RPMI8226 (cell line): Measurements from ENCODE around the gene CORIN.

Source experiments
- DNase-seq: peaks from one replicate; pipeline ENCODE4 v3.0.0-alpha.2; 2015

CORIN gene

GRCh38 chr4:47835494-47835893, 2.4 kb downstream of the CORIN start:
- no peak for DNase-seq

- DNase-seq, result peak; percentile 4
Measured at GRCh38 chr4:47831026-47831679, 6.7 kb downstream of the CORIN start.

- no peak for DNase-seq
Measured at GRCh38 chr4:47830265-47831025, 7.4 kb downstream of the CORIN start.

- no peak for DNase-seq
Measured at GRCh38 chr4:47829438-47829837, 8.4 kb downstream of the CORIN start.

GRCh38 chr4:47827343-47828047, 10.4 kb downstream of the CORIN start:
- DNase-seq, result no peak

GRCh38 chr4:47824840-47825239, 13.0 kb downstream of the CORIN start:
- no peak for DNase-seq

GRCh38 chr4:47819178-47819577, 18.7 kb downstream of the CORIN start:
- DNase-seq, result no peak

- DNase-seq, result no peak
Measured at GRCh38 chr4:47817275-47817674, 20.6 kb downstream of the CORIN start.

GRCh38 chr4:47816748-47817147, 21.1 kb downstream of the CORIN start:
- no peak for DNase-seq

- no peak for DNase-seq
Measured at GRCh38 chr4:47814618-47815295, 23.1 kb downstream of the CORIN start.

GRCh38 chr4:47809654-47810203, 28.1 kb downstream of the CORIN start:
- no peak for DNase-seq

- DNase-seq, result no peak
Measured at GRCh38 chr4:47804598-47804997, 33.3 kb downstream of the CORIN start.

- DNase-seq, result no peak
Measured at GRCh38 chr4:47801481-47802002, 36.3 kb downstream of the CORIN start.

- DNase-seq, result no peak
Measured at GRCh38 chr4:47798165-47798564, 39.7 kb downstream of the CORIN start.

GRCh38 chr4:47791965-47792364, 45.9 kb downstream of the CORIN start:
- peak; percentile 2 for DNase-seq

GRCh38 chr4:47790105-47790504, 47.8 kb downstream of the CORIN start:
- DNase-seq, result no peak

GRCh38 chr4:47788126-47788525, 49.7 kb downstream of the CORIN start:
- DNase-seq, result no peak

GRCh38 chr4:47786958-47787370, 50.9 kb downstream of the CORIN start:
- DNase-seq, result peak; percentile 4

- no peak for DNase-seq
Measured at GRCh38 chr4:47785153-47785552, 52.7 kb downstream of the CORIN start.

GRCh38 chr4:47784222-47784621, 53.6 kb downstream of the CORIN start:
- no peak for DNase-seq

GRCh38 chr4:47776353-47776752, 61.5 kb downstream of the CORIN start:
- DNase-seq, result no peak

GRCh38 chr4:47774079-47774478, 63.8 kb downstream of the CORIN start:
- no peak for DNase-seq

GRCh38 chr4:47771020-47771419, 66.8 kb downstream of the CORIN start:
- no peak for DNase-seq
